ENCODE measurements around the gene CFAP100. TPM values are rescaled to one million over a fixed set of nuclear protein-coding genes. Genes with fewer than 3 reads are reported as not detected.

The CFAP100 gene
- total RNA-seq, 1 experiment from 2014 or later, result not detected

DNA sequence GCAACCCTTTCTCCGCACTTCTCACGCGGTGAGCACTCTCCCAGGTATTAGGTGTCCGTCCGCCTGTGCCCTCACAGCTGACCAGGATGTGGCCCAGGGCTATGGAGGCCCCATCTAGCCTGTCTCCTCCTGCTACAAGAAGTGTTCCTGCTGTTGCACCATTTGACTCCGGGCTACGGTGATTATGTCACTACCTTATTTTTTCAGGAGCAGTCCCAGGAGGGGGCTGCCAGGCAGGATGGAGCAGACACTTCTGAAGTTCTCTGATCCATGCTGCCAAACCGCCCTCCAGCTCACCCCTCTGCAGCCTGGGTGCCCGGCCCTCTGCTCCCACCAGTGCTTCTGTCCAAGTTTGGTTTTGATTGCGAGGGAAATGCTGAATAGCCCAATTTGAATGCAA is 44.0 kb downstream of the CFAP100 start:
- Mint-ChIP-seq H3K4me3 (ENCODE audit: low read depth, unreplicated experiment) (no peak overlapping the region), H3K36me3 (ENCODE audit: insufficient read depth, unreplicated experiment) (peaks cover 36% of the 10 kb centered on the region), H3K27ac (ENCODE audit: unreplicated experiment) (no peak overlapping the region), H3K4me1 (ENCODE audit: low read depth, unreplicated experiment) (no peaks in the 10 kb centered on the region), H3K9me3 (ENCODE audit: low read depth, unreplicated experiment) (no peaks in the 10 kb centered on the region), H3K27me3 (ENCODE audit: unreplicated experiment) (no peaks in the 10 kb centered on the region)
- peak; percentile 0 for DNase-seq
- CTCF ChIA-PET, result no interaction called here
- intact Hi-C loops (cut with micrococcal nuclease; ENCODE audit: unreplicated experiment), result no loop called here
- no peak for TF ChIP-seq CTCF (IDR thresholded peaks at IDR 0.05; ENCODE audit: unreplicated experiment)
- BruUV-seq (replicated peaks), result no TSS peak

DNA sequence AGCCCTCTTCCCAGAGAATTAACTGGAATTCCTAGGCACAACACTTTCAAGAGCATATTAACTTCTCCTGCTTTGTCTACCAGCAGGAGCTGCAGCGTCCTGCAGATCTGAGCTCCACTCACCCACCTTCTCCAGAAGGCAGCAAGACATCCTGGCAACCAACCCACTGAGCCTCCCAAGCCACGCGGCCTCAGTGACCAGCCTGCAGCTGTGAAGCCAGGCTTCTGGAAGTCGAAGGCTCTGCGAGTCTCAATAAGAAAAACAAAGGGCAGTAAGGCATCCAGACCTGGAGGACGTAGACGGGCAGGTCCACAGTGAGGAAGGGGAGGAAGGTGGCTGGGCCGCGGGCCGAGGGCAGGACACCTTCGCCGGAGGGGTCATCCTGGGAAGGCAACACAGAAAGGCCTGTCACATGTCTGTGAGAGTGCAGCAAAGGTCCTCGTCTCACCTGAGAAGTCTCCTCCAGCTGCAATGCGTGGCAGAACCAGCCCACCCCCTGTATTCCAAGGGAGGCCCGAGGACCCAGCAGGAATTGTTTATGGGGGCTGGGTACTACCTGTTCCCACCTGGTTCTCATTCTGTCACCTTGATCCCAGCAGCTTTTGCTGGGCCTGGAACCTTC is 44.7 kb downstream of the CFAP100 start:
- Mint-ChIP-seq H3K27ac (ENCODE audit: unreplicated experiment) (no peak overlapping the region), H3K27me3 (ENCODE audit: unreplicated experiment) (no peaks in the 10 kb centered on the region), H3K9me3 (ENCODE audit: low read depth, unreplicated experiment) (no peaks in the 10 kb centered on the region), H3K4me1 (ENCODE audit: low read depth, unreplicated experiment) (no peaks in the 10 kb centered on the region), H3K4me3 (ENCODE audit: low read depth, unreplicated experiment) (no peak overlapping the region), H3K36me3 (ENCODE audit: insufficient read depth, unreplicated experiment) (peaks cover 34% of the 10 kb centered on the region)
- CTCF ChIA-PET, result interaction anchor here (1.0 kb wide), 1 partner anchor 16 kb away, joined by 3 read pairs; no protein-coding TSS in a partner anchor
- intact Hi-C loops (cut with micrococcal nuclease; ENCODE audit: unreplicated experiment), result no loop called here
- DNase-seq, result peak; percentile 1
- TF ChIP-seq CTCF (IDR thresholded peaks at IDR 0.05; ENCODE audit: unreplicated experiment), result no peak
- BruUV-seq (replicated peaks), result no TSS peak

- no peaks in the 10 kb centered on the region for H3K9me3 Mint-ChIP-seq (ENCODE audit: low read depth, unreplicated experiment)
- intact Hi-C loops (cut with micrococcal nuclease; ENCODE audit: unreplicated experiment), result no loop called here
- no peaks in the 10 kb centered on the region for H3K27me3 Mint-ChIP-seq (ENCODE audit: unreplicated experiment)
- no peak for DNase-seq
- no peak overlapping the region for H3K4me3 Mint-ChIP-seq (ENCODE audit: low read depth, unreplicated experiment)
- peak overlapping the region; percentile 41 for H3K27ac Mint-ChIP-seq (ENCODE audit: unreplicated experiment)
- no TSS peak for BruUV-seq (replicated peaks)
- no peak for TF ChIP-seq CTCF (IDR thresholded peaks at IDR 0.05; ENCODE audit: unreplicated experiment)
- H3K36me3 Mint-ChIP-seq (ENCODE audit: insufficient read depth, unreplicated experiment), result peaks cover 30% of the 10 kb centered on the region
- no peaks in the 10 kb centered on the region for H3K4me1 Mint-ChIP-seq (ENCODE audit: low read depth, unreplicated experiment)
- CTCF ChIA-PET, result interaction anchor here (0.5 to 1.0 kb wide), 2 partner anchors 17 to 18 kb away, joined by 3 read pairs; no protein-coding TSS in a partner anchor
Measured at GRCh38 chr3:126439968-126440708, 45.4 kb downstream of the CFAP100 start.

GRCh38 chr3:126440709-126440995 is 45.9 kb downstream of the CFAP100 start:
- CTCF ChIA-PET, result interaction anchor here (0.5 kb wide), 1 partner anchor 18 kb away, joined by 3 read pairs; no protein-coding TSS in a partner anchor

More at GRCh38 chr3:126440709-126440995, 45.9 kb downstream of the CFAP100 start:
- Mint-ChIP-seq H3K27me3 (ENCODE audit: unreplicated experiment) (no peaks in the 10 kb centered on the region), H3K9me3 (ENCODE audit: low read depth, unreplicated experiment) (no peaks in the 10 kb centered on the region), H3K27ac (ENCODE audit: unreplicated experiment) (peak overlapping the region; percentile 41), H3K36me3 (ENCODE audit: insufficient read depth, unreplicated experiment) (peaks cover 30% of the 10 kb centered on the region), H3K4me1 (ENCODE audit: low read depth, unreplicated experiment) (peaks cover 3% of the 10 kb centered on the region), H3K4me3 (ENCODE audit: low read depth, unreplicated experiment) (no peak overlapping the region)
- no TSS peak for BruUV-seq (replicated peaks)
- no peak for TF ChIP-seq CTCF (IDR thresholded peaks at IDR 0.05; ENCODE audit: unreplicated experiment)
- intact Hi-C loops (cut with micrococcal nuclease; ENCODE audit: unreplicated experiment), result no loop called here
- no peak for DNase-seq

Data from Calu3 (cell line).